HG03135 (cell line): ENCODE results near the gene GPS1.

Experiments used
- ATAC-seq: cut with Tn5 transposase; IDR thresholded peaks from one replicate; pipeline ENCODE4 v1.9.1; 2021; ENCODE audit warnings: mild to moderate bottlenecking, moderate library complexity; ENCODE audit not compliant: unreplicated experiment

The GPS1 gene

GRCh38 chr17:82086941-82087906, 35.5 kb downstream of the GPS1 start:
- ATAC-seq = no peak

GRCh38 chr17:82087961-82088837, 36.5 kb downstream of the GPS1 start:
- ATAC-seq = no peak

- ATAC-seq = no peak
Observed at GRCh38 chr17:82088838-82089722, 37.4 kb downstream of the GPS1 start.

- ATAC-seq = no peak
Observed at GRCh38 chr17:82089723-82090548, 38.2 kb downstream of the GPS1 start.

GRCh38 chr17:82090549-82091263, 39.0 kb downstream of the GPS1 start:
- ATAC-seq = no peak

GRCh38 chr17:82091264-82092066, 39.8 kb downstream of the GPS1 start:
- ATAC-seq = no peak

- no peak for ATAC-seq
Observed at GRCh38 chr17:82092094-82092586, 40.4 kb downstream of the GPS1 start.

GRCh38 chr17:82092628-82092994, 40.9 kb downstream of the GPS1 start:
- no peak for ATAC-seq

GRCh38 chr17:82092995-82093751, 41.5 kb downstream of the GPS1 start:
- no peak for ATAC-seq

- no peak for ATAC-seq
Observed at GRCh38 chr17:82094931-82095776, 43.5 kb downstream of the GPS1 start.

GRCh38 chr17:82095777-82096708, 44.3 kb downstream of the GPS1 start:
- no peak for ATAC-seq

- ATAC-seq = no peak
Observed at GRCh38 chr17:82096709-82097183, 45.0 kb downstream of the GPS1 start.

GRCh38 chr17:82097184-82097918, 45.7 kb downstream of the GPS1 start:
- ATAC-seq = no peak

- ATAC-seq = no peak
Observed at GRCh38 chr17:82097919-82098168, 46.1 kb downstream of the GPS1 start.
